Measurements from ENCODE around the gene MVB12B. TPM values are rescaled to one million over a fixed set of nuclear protein-coding genes. Genes with fewer than 3 reads are reported as not detected.
A peak's percentile ranks its signal among the peaks of the same experiment; 100 is the strongest.
"Not testable (repeated sequence)": the region's sequence is repeated elsewhere in the genome, so short reads cannot be mapped to it uniquely, and the experiment has no call there.

Gene MVB12B
- total RNA-seq, 1 experiment from 2014 or later, result 5.8 TPM

- not testable (repeated sequence) for H2BK20ac ChIP-seq (ENCODE audit: low read depth, low read length, poor library complexity, severe bottlenecking); H3K23me2 ChIP-seq (ENCODE audit: insufficient read length, low read depth, low read length, poor library complexity, severe bottlenecking); H3K14ac ChIP-seq (ENCODE audit: insufficient read depth, low read length); H3K4me1 Mint-ChIP-seq; H3K9ac ChIP-seq (ENCODE audit: extremely low read depth, insufficient read length, low read length); H3K4ac ChIP-seq (ENCODE audit: low read depth, low read length); H3K27me3 ChIP-seq (ENCODE audit: insufficient read depth, low read length); H2BK15ac ChIP-seq (ENCODE audit: low read depth, low read length); H3K79me2 ChIP-seq (ENCODE audit: insufficient read depth, low read length); H4K5ac ChIP-seq (ENCODE audit: insufficient read length, low read depth, low read length); H3K27ac Mint-ChIP-seq; H2BK12ac ChIP-seq (ENCODE audit: insufficient read length, low read depth, low read length); H3K9me3 Mint-ChIP-seq; H3K79me1 ChIP-seq (ENCODE audit: insufficient read depth, low read depth, low read length, poor library complexity, severe bottlenecking); H4K8ac ChIP-seq (replicated peaks; ENCODE audit: insufficient read length, low read depth, low read length); DNase-seq; H3K4me1 ChIP-seq (ENCODE audit: insufficient read depth, low read length); H2AFZ ChIP-seq (ENCODE audit: low read length); H4K20me1 ChIP-seq (ENCODE audit: control insufficient read depth, insufficient read depth, insufficient read length); H3K4me2 ChIP-seq (ENCODE audit: insufficient read depth, insufficient read length, low read length); H3K4me3 Mint-ChIP-seq; H3K36me3 Mint-ChIP-seq (ENCODE audit: insufficient read depth in 1 of 3, low read depth in 3 of 3); H3K18ac ChIP-seq (ENCODE audit: insufficient read length, low read depth, low read length); H2BK120ac ChIP-seq (ENCODE audit: low read depth, low read length, poor library complexity, severe bottlenecking); H3K9me3 ChIP-seq (ENCODE audit: control insufficient read depth, low read depth, low read length); H3T11ph ChIP-seq (ENCODE audit: low read length); H2AK5ac ChIP-seq (ENCODE audit: insufficient read length, low read length); H3K27ac ChIP-seq (ENCODE audit: insufficient read length, low read depth, low read length); H4K91ac ChIP-seq (ENCODE audit: insufficient read length, low read depth, low read length); H3K23ac ChIP-seq (ENCODE audit: insufficient read length, low read depth, low read length); H2BK5ac ChIP-seq (ENCODE audit: insufficient read length, low read length); H3K56ac ChIP-seq (ENCODE audit: insufficient read length, low read depth, low read length)
- no CpG with 5 or more reads among the region's 13 CpGs for WGBS (ENCODE audit: extremely low coverage, insufficient read length, low lambda C conversion rate)
- H3K27me3 Mint-ChIP-seq (ENCODE audit: low read depth), result peaks cover 28% of the 10 kb centered on the region
- peak; percentile 59 for TF ChIP-seq CTCF (conservative IDR thresholded peaks at IDR 0.05)
These were observed 228.8 kb downstream of the MVB12B start for GRCh38 chr9:126555421-126555820.
